Measurements from ENCODE around the gene NAIF1.

GRCh38 chr9:128061275-128061960 lies 5.7 kb downstream of the NAIF1 start:
- TF ChIP-seq GATA2 (IDR thresholded peaks at IDR 0.05; ENCODE audit: low read depth, low read length): no peak
- no peak for TF ChIP-seq GATA3 (IDR thresholded peaks at IDR 0.05; ENCODE audit: low read depth, low read length)

All from SH-SY5Y (cell line).